SKM-1 treated with dmso at 0.1 percent for 144 hours (cell line): Measurements from ENCODE around the gene MEGF9.
A peak's percentile ranks its signal among the peaks of the same experiment; 100 is the strongest.
"Not testable (repeated sequence)": the region's sequence is repeated elsewhere in the genome, so short reads cannot be mapped to it uniquely, and the experiment has no call there.

ENCODE experiments used
- DNase-seq: peaks from one replicate; lab custom pipeline; 2025; ENCODE audit not compliant: unreplicated experiment; lab: John Stamatoyannopoulos, UW

The MEGF9 gene

DNA sequence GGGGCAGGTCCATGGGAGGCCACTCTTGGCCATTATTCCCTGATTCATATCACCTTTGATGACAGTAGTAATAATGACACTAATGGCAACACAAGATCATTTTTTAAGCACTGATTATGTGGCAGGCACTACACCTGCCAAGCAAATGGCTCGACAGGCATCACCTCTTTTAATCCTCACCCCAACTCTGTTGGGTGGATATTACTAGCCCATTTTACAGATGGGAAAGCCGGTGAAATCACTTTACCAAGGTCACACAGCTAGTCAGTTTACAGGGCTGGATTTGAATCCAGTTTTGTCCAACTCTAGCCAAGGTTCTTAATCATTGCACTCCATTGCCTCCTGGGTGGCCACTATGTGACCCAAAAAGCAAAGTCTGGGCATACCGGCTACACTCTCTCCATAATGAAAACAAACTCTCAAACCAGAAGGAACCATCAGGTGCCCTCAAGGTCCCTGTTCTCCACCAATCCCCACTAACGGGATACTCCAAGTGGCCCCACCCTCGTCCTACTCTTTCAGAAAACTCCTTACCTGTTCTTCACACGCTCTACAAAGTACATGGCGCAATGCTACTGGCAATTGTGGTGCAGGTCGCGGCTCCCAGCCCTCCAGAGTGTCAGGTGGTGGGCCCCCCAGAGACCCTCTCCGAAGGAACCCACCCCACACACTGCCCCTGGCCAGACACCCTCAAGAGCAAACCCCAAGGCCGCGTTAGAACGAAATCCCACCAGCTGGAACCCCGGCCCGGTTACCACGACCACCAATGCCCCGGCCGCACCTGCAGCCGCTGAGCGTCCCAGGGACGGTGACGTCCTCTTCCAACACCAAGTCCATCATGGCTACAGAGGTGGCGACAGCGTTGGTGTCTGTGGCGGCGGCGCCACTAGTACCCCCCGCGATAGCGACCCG is 134.9 kb downstream of the MEGF9 start:
- no peak for DNase-seq

- DNase-seq, result no peak
Observed at GRCh38 chr9:120574473-120574872, 139.8 kb downstream of the MEGF9 start.

GRCh38 chr9:120572472-120572871 is 141.8 kb downstream of the MEGF9 start:
- DNase-seq, result no peak

- no peak for DNase-seq
Observed at GRCh38 chr9:120571443-120572257, 142.6 kb downstream of the MEGF9 start.

- DNase-seq, result no peak
Observed at GRCh38 chr9:120570296-120570695, 144.0 kb downstream of the MEGF9 start.

DNA sequence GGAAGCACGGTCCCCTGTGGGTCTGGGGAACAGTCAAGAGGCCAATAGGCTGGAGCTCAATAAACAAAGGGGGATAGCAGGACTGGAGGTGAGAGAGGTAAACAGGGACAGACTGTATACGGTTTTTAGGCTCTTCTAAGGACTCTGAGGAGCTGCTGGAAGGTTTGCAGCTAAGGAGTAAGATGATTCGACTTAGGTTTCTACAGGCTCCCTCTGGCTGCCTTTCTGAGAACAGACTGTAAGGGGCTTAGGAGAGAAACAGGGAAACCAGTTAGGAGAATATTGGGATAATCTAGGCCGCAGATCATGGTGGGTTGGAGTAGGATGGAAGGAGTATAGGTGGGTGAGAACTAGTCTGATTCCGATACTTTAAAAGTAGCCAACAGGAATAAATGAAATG is 144.7 kb downstream of the MEGF9 start:
- DNase-seq, result no peak

DNA sequence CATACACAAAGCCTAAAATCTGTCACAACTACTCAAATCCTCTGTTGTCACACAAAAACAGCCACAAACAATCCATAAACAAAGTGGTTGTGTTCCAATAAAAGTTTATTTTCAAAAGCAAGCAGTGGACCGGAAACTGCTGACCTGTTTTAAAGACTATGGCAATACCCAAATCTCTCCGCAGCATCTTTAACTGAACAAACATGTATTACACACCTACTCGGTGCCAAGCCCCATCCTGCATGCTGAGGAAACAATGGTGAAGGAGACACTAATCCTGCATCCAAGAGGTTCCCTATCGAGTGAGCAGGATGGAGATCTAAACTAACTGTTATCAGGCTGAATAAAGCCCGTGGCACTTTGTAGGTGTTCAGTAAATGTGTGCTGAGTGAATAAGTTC is 145.5 kb downstream of the MEGF9 start:
- no peak for DNase-seq

- DNase-seq, result no peak
Observed at GRCh38 chr9:120567874-120568273, 146.4 kb downstream of the MEGF9 start.

GRCh38 chr9:120567081-120567480 is 147.2 kb downstream of the MEGF9 start:
- DNase-seq, result no peak

DNA sequence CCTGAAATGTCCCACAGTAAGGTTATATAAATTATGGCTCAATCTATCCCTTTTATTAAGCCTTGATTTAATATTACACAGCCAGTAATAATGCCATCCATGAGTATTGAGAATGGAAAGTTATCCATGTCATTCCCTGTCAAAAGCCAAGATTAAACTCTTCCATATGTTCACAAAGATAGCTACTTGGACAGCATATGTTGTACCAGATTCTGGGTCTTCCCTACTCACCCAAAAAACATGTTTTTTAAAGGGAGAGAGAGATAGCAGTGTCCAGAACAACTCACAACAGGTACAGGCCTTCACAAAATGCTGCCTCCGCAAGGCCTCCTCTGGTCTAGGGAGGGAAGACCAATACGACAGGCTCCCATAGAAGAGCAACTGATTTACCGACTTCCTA is 149.7 kb downstream of the MEGF9 start:
- no peak for DNase-seq

DNA sequence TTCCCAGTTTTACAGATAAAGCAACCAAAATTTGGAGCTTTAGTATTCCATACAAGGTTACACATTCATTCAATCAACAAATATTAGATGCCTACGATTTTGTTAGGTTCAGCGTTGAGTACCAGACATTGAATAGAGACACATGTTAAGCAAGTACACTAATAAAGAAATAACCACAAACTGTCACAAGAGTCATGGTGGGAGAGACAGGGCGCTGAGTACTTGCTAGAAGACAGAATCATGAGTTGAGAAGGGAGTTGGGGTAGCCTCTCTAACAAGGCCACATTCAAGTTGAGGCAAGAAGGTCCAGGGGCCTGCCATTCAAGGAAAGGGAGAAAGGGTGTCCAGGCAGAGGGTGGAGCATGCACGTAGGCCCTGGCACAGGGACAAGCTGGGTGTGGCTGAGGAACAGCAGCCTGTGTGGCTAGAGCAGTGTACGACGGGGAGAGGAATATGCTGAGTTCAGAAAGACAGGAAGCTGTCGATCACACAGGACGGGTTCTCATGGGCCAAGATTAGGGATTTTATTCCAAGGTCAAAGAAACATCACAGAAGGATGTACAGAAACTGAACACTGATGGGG is 151.3 kb downstream of the MEGF9 start:
- DNase-seq, result no peak

- DNase-seq, result no peak
Observed at GRCh38 chr9:120561709-120562108, 152.6 kb downstream of the MEGF9 start.

DNA sequence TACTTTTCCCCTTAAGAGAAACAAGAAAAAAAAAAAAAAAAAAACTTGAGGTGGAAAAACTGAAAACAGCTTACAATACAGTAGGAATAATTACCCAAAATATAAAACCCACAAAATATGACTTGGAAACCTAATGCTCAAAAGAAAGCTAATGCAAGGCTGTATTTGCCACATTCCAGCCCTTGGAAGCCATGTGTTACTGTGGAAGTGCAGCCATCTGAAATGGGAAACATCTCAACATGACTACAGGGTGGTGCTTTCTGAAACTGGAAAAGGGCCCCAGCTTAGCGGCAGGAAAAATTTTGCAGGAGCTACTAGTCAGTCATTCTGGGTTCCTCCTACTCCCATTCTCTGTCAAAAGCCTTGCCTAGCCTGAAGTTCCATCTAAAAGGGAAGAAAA is 154.7 kb downstream of the MEGF9 start:
- DNase-seq, result no peak

- DNase-seq, result no peak
Observed at GRCh38 chr9:120558454-120558853, 155.8 kb downstream of the MEGF9 start.

DNA sequence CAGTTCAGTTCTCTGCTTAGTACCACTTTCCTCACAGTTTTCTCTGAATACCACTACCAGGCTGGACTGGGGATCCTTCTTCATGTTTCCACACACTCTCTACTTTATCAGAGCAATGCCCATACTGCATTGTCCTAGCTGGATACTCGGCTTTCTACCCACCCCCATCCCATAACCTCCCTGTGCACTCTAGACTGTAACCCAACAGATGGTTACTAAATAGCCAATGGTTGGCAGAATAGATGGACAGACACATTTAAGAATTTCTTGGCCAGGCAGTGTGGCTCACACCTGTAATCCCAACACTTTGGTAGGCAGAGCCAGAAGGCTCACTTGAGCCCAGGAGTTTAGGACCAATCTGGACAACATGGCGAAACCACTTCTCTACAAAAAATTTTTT is 157.1 kb downstream of the MEGF9 start:
- DNase-seq, result no peak

DNA sequence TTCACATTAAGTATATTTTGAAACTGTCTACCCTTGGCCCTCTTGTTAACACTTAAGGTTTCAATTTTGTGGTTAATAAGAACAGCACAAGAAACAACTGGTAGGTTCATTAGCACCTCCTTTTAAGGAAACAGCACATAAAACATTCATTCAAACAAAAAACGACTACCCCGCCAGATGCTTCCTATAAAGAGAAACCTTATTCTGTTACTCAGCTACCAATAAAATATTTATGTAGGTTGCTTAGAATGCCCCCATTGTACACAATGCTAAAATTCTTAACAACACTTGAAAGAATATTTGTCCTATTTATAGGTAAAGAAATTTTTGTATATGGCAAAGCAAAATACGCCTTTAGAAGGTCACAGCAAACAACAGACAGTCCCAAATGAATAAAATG is 157.5 kb downstream of the MEGF9 start:
- DNase-seq, result no peak

- peak; percentile 87 for DNase-seq
Observed at GRCh38 chr9:120555839-120556238, 158.4 kb downstream of the MEGF9 start.

GRCh38 chr9:120552210-120552704 is 162.0 kb downstream of the MEGF9 start:
- DNase-seq, result not testable (repeated sequence)
